Measurements from ENCODE around the gene PPP1R11. TPM values are rescaled to one million over a fixed set of nuclear protein-coding genes. Genes with fewer than 3 reads are reported as not detected.

Gene PPP1R11
- total RNA-seq, 1 donor from 2014 or later, result 22.7 TPM

GRCh38 chr6:30047220-30047619 lies 19.8 kb upstream of the PPP1R11 start:
- H4K20me1 ChIP-seq (ENCODE audit: low read depth), result no peaks in the 10 kb centered on the region
- no peaks in the 10 kb centered on the region for H3K4me1 ChIP-seq
- peaks cover 2% of the 10 kb centered on the region for H3K27me3 Mint-ChIP-seq (ENCODE audit: insufficient read depth, low read depth)
- H2AFZ ChIP-seq (replicated peaks), result no peak overlapping the region
- H3K27ac Mint-ChIP-seq, result no peak overlapping the region
- no peaks in the 10 kb centered on the region for H3K79me2 ChIP-seq (ENCODE audit: low read depth)
- H3K9ac ChIP-seq, result no peak overlapping the region
- no peaks in the 10 kb centered on the region for H3K27me3 ChIP-seq
- H3K4me1 Mint-ChIP-seq, result no peaks in the 10 kb centered on the region
- H3K4me2 ChIP-seq, result no peak overlapping the region
- H3K36me3 Mint-ChIP-seq, result no peaks in the 10 kb centered on the region
- TF ChIP-seq EZH2phosphoT487 (IDR thresholded peaks at IDR 0.05) (no peak), EZH2 (IDR thresholded peaks at IDR 0.05) (no peak), CTCF (IDR thresholded peaks at IDR 0.05) (no peak)
- no peak overlapping the region for H3K4me3 ChIP-seq
- no peaks in the 10 kb centered on the region for H3K36me3 ChIP-seq
- H3K27ac ChIP-seq, result no peak overlapping the region
- no peaks in the 10 kb centered on the region for H3K9me3 Mint-ChIP-seq
- DNase-seq (ENCODE audit: low spot score), result no peak
- H3K9me3 ChIP-seq (ENCODE audit: low read depth), result no peaks in the 10 kb centered on the region
- H3K4me3 Mint-ChIP-seq, result no peak overlapping the region
- H3F3A ChIP-seq (ENCODE audit: low read depth), result no peaks in the 10 kb centered on the region

DNA sequence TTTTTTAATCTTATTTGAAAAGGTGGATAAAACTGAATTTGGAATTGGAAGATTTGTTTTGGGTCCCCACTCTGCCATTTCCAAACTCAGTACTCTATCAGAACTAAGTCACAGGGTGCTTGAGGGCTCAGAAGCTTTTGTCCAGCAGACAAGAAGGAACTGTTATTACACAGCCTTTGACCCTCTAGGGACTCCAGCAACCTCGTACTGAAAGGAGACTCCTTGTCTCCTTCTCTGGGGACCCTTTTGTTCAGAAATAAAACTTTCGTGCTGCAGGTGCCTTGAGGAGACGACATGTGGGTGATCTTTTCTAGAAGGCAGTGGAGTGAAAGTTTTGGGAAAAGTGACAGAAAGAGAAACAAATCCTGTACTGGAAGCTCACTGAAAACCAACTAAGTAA lies 13.3 kb upstream of the PPP1R11 start:
- no peak overlapping the region for H3K4me3 ChIP-seq

DNA sequence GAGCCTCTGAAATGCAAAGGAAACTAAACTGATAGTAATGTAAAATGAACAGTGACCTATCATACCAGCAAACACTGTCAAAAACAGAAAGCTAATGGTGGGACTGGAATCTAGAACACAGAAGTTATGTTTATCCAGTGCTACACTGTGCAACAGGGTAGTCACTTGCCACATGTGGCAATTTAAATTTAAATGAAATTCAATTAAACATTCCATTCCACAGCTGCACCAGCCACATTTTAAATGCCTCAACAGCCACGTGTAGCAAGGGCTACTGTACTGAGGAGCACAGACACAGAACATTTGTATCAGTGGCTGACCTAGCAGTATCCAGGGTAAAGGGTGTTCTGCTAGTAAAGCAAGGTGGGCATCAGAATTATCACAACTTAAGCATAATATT lies 11.5 kb upstream of the PPP1R11 start:
- Histone ChIP-seq H2AFZ (replicated peaks) (no peak overlapping the region), H3K4me2 (no peak overlapping the region), H3K79me2 (ENCODE audit: low read depth) (peaks cover 10% of the 10 kb centered on the region), H3F3A (ENCODE audit: low read depth) (no peaks in the 10 kb centered on the region), H3K9me3 (ENCODE audit: low read depth) (no peaks in the 10 kb centered on the region), H3K4me1 (peaks cover 7% of the 10 kb centered on the region), H4K20me1 (ENCODE audit: low read depth) (no peaks in the 10 kb centered on the region), H3K27ac (no peak overlapping the region), H3K9ac (no peak overlapping the region), H3K4me3 (no peak overlapping the region), H3K36me3 (no peaks in the 10 kb centered on the region), H3K27me3 (no peaks in the 10 kb centered on the region)
- peaks cover 8% of the 10 kb centered on the region for H3K4me1 Mint-ChIP-seq
- H3K27ac Mint-ChIP-seq, result no peak overlapping the region
- no peak overlapping the region for H3K4me3 Mint-ChIP-seq
- H3K36me3 Mint-ChIP-seq, result no peaks in the 10 kb centered on the region
- no peak for DNase-seq (ENCODE audit: low spot score)
- H3K27me3 Mint-ChIP-seq (ENCODE audit: insufficient read depth, low read depth), result no peaks in the 10 kb centered on the region
- no peaks in the 10 kb centered on the region for H3K9me3 Mint-ChIP-seq
- TF ChIP-seq CTCF (IDR thresholded peaks at IDR 0.05), result no peak
- no peak for TF ChIP-seq EZH2 (IDR thresholded peaks at IDR 0.05)

More for the DNA sequence above, 13.3 kb upstream of the PPP1R11 start:
- Histone ChIP-seq H3K4me1 (no peaks in the 10 kb centered on the region), H3K27me3 (no peaks in the 10 kb centered on the region), H4K20me1 (ENCODE audit: low read depth) (no peaks in the 10 kb centered on the region), H3K9ac (no peak overlapping the region), H2AFZ (replicated peaks) (no peak overlapping the region), H3K36me3 (no peaks in the 10 kb centered on the region), H3K4me2 (no peak overlapping the region), H3K27ac (no peak overlapping the region), H3K79me2 (ENCODE audit: low read depth) (no peaks in the 10 kb centered on the region), H3F3A (ENCODE audit: low read depth) (no peaks in the 10 kb centered on the region), H3K9me3 (ENCODE audit: low read depth) (no peaks in the 10 kb centered on the region)
- H3K4me1 Mint-ChIP-seq, result no peaks in the 10 kb centered on the region
- H3K27me3 Mint-ChIP-seq (ENCODE audit: insufficient read depth, low read depth), result no peaks in the 10 kb centered on the region
- TF ChIP-seq CTCF (IDR thresholded peaks at IDR 0.05) (no peak), EZH2phosphoT487 (IDR thresholded peaks at IDR 0.05) (no peak), EZH2 (IDR thresholded peaks at IDR 0.05) (no peak)
- H3K9me3 Mint-ChIP-seq, result no peaks in the 10 kb centered on the region
- H3K4me3 Mint-ChIP-seq, result no peak overlapping the region
- no peak overlapping the region for H3K27ac Mint-ChIP-seq
- no peaks in the 10 kb centered on the region for H3K36me3 Mint-ChIP-seq
- no peak for DNase-seq (ENCODE audit: low spot score)

Measured in neural progenitor cell (in vitro differentiated cells).